A549 (cell line): ENCODE measurements around the gene AKAP8.

ENCODE experiments used
- EHF ChIP-seq: fragments of 250-450 bp; sonication (Bioruptor Pico); IDR thresholded peaks from 2 replicates; pipeline ENCODE4 v1.5.0; 2020; ENCODE audit warnings: mild to moderate bottlenecking
- HDAC2 ChIP-seq: fragments of 200-600 bp; sonication (generic); IDR thresholded peaks from 2 replicates; pipeline ENCODE4 v1.6.1; 2016
- KDM1A ChIP-seq: fragments of 200-600 bp; sonication (generic); IDR thresholded peaks from 2 replicates; pipeline ENCODE4 v1.6.1; 2016; ENCODE audit warnings: low read depth, mild to moderate bottlenecking
- KDM5A ChIP-seq: fragments of 200-600 bp; sonication (generic); IDR thresholded peaks from 2 replicates; pipeline ENCODE4 v1.6.1; 2016; ENCODE audit warnings: antibody characterized with exemption, mild to moderate bottlenecking
- MAZ ChIP-seq: fragments of 150-350 bp; IDR thresholded peaks from 2 replicates; pipeline ENCODE4 v1.6.1; 2014; ENCODE audit warnings: antibody characterized with exemption, low read depth, low read length, borderline replicate concordance
- PHF8 ChIP-seq: fragments of 200-600 bp; sonication (generic); IDR thresholded peaks from 2 replicates; pipeline ENCODE4 v1.6.1; 2016; ENCODE audit warnings: low read depth, mild to moderate bottlenecking, antibody characterized with exemption, moderate library complexity, borderline replicate concordance
- POLR2A ChIP-seq: IDR thresholded peaks from 2 replicates; pipeline ENCODE4 v1.6.1; 2012; ENCODE audit warnings: mild to moderate bottlenecking, low read length
- RARB ChIP-seq: fragments of 250-450 bp; sonication (Bioruptor Pico); IDR thresholded peaks from 2 replicates; pipeline ENCODE4 v1.8.0; 2021; ENCODE audit warnings: mild to moderate bottlenecking, moderate library complexity
- RFX5 ChIP-seq: fragments of 450-650 bp; IDR thresholded peaks from 2 replicates; pipeline ENCODE4 v1.7.1; 2014; ENCODE audit warnings: antibody characterized with exemption, mild to moderate bottlenecking, moderate library complexity
- TF ChIP-seq, protein P1 (sequence below): fragments of >200 bp; sonication (Bioruptor Twin); formaldehyde crosslinking; IDR thresholded peaks from 3 replicates; pipeline ENCODE4 v1.5.1; 2016
- TF ChIP-seq, protein P2 (sequence below): fragments of 450-650 bp; IDR thresholded peaks from 2 replicates; pipeline ENCODE4 v1.6.1; 2014; ENCODE audit warnings: antibody characterized with exemption

- TF ChIP-seq EHF (CRISPR knock-in tag), result no peak
- no peak for TF ChIP-seq MAZ
- TF ChIP-seq RFX5, result no peak
- TF ChIP-seq PHF8, result no peak
- TF ChIP-seq, protein P1, sequence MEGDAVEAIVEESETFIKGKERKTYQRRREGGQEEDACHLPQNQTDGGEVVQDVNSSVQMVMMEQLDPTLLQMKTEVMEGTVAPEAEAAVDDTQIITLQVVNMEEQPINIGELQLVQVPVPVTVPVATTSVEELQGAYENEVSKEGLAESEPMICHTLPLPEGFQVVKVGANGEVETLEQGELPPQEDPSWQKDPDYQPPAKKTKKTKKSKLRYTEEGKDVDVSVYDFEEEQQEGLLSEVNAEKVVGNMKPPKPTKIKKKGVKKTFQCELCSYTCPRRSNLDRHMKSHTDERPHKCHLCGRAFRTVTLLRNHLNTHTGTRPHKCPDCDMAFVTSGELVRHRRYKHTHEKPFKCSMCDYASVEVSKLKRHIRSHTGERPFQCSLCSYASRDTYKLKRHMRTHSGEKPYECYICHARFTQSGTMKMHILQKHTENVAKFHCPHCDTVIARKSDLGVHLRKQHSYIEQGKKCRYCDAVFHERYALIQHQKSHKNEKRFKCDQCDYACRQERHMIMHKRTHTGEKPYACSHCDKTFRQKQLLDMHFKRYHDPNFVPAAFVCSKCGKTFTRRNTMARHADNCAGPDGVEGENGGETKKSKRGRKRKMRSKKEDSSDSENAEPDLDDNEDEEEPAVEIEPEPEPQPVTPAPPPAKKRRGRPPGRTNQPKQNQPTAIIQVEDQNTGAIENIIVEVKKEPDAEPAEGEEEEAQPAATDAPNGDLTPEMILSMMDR, result no peak
- TF ChIP-seq POLR2A, result no peak
- TF ChIP-seq KDM1A, result no peak
- TF ChIP-seq, protein P2, sequence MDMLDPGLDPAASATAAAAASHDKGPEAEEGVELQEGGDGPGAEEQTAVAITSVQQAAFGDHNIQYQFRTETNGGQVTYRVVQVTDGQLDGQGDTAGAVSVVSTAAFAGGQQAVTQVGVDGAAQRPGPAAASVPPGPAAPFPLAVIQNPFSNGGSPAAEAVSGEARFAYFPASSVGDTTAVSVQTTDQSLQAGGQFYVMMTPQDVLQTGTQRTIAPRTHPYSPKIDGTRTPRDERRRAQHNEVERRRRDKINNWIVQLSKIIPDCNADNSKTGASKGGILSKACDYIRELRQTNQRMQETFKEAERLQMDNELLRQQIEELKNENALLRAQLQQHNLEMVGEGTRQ, result no peak
- TF ChIP-seq RARB (CRISPR knock-in tag), result no peak
- no peak for TF ChIP-seq HDAC2
- no peak for TF ChIP-seq KDM5A
These were observed 8.5 kb downstream of the AKAP8 start for GRCh38 chr19:15371119-15371518.
